HFFc6 (cell line): ENCODE results near the gene UGGT2. TPM values are rescaled to one million over a fixed set of nuclear protein-coding genes. Genes with fewer than 3 reads are reported as not detected.

Experiments
- DNase-seq: peaks from one replicate; pipeline ENCODE4 v3.0.0-alpha.2; 2018
- H3K27ac Mint-ChIP-seq: 2 replicates; pipeline ENCODE4 v1.8.0; 2020; ENCODE audit warnings: mild to moderate bottlenecking, mixed read lengths
- H3K27me3 Mint-ChIP-seq: 2 replicates; pipeline ENCODE4 v1.8.0; 2021; ENCODE audit warnings: mild to moderate bottlenecking, moderate library complexity, mixed read lengths; ENCODE audit not compliant: insufficient read depth
- H3K36me3 Mint-ChIP-seq: 2 replicates; pipeline ENCODE4 v1.8.0; 2021; ENCODE audit warnings: low read depth, mixed read lengths
- H3K4me1 Mint-ChIP-seq: 2 replicates; pipeline ENCODE4 v1.8.0; 2020; ENCODE audit warnings: low read depth, mixed read lengths
- H3K4me3 Mint-ChIP-seq: 2 replicates; pipeline ENCODE4 v1.8.0; 2020; ENCODE audit warnings: mild to moderate bottlenecking, moderate library complexity, mixed read lengths
- H3K9me3 Mint-ChIP-seq: 2 replicates; pipeline ENCODE4 v1.8.0; 2020; ENCODE audit warnings: mild to moderate bottlenecking, mixed read lengths
- total RNA-seq, 6 experiments: library from RNA; stranded (reverse); fragmentation: NEBNext Ultra II Directional; extraction: Animal tissue kit (Norgen Biotek cat#: 25700); gene quantifications; 2 replicates in 1 of 6; 3 replicates in 5 of 6; pipeline ENCODE4 v1.2.3, GENCODE V29; 2021
- TF ChIP-seq, protein P1 (sequence below): fragments of 200-600 bp; sonication (generic); IDR thresholded peaks from 2 replicates; pipeline ENCODE4 v1.5.0; 2021; ENCODE audit warnings: antibody characterized with exemption, mild to moderate bottlenecking

The UGGT2 gene
- total RNA-seq, 6 experiments from 2014 or later, result 20.4 to 26.9 (median 24.3) TPM

DNA sequence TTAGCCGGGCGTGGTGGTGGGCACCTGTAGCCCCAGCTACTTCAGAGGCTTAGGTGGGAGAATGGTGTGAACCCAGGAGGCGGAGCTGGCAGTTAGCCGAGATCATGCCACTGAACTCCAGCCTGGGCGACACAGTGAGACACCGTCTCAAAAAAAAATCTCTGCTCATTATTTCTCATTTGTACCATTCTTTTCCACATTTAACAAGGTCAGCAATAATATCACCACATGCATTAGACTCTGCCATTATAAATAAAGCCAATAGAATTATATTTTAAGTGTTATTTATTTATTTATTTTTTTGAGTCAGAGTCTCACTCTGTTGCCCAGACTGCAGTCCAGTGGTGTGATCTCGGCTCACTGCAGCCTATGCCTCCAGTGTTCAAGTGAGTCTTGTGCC, 24.2 kb downstream of the UGGT2 start:
- Mint-ChIP-seq H3K27ac (no peak overlapping the region), H3K4me3 (no peak overlapping the region), H3K9me3 (no peaks in the 10 kb centered on the region), H3K36me3 (no peaks in the 10 kb centered on the region; the same call in 1 of the 2 replicates), H3K27me3 (no peaks in the 10 kb centered on the region), H3K4me1 (peaks cover 11% of the 10 kb centered on the region)
- DNase-seq, result no peak
- TF ChIP-seq, protein P1, sequence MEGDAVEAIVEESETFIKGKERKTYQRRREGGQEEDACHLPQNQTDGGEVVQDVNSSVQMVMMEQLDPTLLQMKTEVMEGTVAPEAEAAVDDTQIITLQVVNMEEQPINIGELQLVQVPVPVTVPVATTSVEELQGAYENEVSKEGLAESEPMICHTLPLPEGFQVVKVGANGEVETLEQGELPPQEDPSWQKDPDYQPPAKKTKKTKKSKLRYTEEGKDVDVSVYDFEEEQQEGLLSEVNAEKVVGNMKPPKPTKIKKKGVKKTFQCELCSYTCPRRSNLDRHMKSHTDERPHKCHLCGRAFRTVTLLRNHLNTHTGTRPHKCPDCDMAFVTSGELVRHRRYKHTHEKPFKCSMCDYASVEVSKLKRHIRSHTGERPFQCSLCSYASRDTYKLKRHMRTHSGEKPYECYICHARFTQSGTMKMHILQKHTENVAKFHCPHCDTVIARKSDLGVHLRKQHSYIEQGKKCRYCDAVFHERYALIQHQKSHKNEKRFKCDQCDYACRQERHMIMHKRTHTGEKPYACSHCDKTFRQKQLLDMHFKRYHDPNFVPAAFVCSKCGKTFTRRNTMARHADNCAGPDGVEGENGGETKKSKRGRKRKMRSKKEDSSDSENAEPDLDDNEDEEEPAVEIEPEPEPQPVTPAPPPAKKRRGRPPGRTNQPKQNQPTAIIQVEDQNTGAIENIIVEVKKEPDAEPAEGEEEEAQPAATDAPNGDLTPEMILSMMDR, result no peak

DNA sequence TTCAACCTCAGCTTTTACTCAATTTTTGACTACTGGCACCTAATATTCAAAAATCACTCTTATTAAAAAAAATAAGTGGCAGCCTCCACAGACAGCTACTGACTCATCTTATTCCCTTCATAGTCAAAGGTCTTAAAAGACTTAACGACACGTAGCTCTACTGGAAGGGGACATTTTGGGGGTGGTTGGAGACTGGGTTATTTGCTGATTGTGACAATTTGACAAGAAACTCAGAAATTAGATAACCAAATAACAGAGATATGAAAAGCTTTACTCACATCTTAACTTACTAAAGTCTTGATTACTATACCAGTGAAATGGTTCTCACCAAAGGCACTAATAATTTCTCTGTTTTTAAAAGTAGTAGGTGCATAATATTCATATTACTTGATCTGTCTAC, 25.7 kb downstream of the UGGT2 start:
- TF ChIP-seq, protein P1, result no peak
- no peaks in the 10 kb centered on the region for H3K36me3 Mint-ChIP-seq
- DNase-seq, result no peak
- H3K4me3 Mint-ChIP-seq, result no peak overlapping the region
- H3K4me1 Mint-ChIP-seq, result peaks cover 11% of the 10 kb centered on the region
- H3K9me3 Mint-ChIP-seq, result no peaks in the 10 kb centered on the region
- no peak overlapping the region for H3K27ac Mint-ChIP-seq
- H3K27me3 Mint-ChIP-seq, result no peaks in the 10 kb centered on the region

GRCh38 chr13:96025283-96025682, 27.9 kb downstream of the UGGT2 start:
- Mint-ChIP-seq H3K4me1 (peaks cover 11% of the 10 kb centered on the region), H3K36me3 (no peaks in the 10 kb centered on the region), H3K9me3 (no peaks in the 10 kb centered on the region), H3K4me3 (no peak overlapping the region), H3K27me3 (no peaks in the 10 kb centered on the region), H3K27ac (0 out of 2 replicates have a peak overlapping the region, but pooled peaks have one; percentile 14)
- DNase-seq, result no peak
- TF ChIP-seq, protein P1, result no peak

DNA sequence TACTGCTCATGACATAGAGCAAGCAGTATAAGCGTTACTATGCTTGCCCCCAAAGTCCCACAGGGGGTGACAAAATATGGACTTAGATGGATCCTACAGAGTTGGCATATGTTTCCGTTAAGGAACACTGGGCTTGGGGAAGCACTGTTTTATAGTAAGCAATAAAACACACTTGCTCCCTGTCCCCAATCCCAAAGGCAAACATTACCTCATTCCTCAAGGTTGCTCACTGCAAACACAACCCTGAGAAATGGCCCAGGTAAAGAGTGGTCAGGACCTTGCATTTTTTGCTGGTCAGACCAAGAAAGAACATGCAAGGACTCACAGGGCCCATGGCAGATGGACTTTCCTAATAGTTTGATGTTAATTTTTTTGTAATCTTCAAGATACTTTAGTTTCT, 32.3 kb downstream of the UGGT2 start:
- Mint-ChIP-seq H3K27ac (no peak overlapping the region), H3K9me3 (no peaks in the 10 kb centered on the region), H3K36me3 (peaks cover 5% of the 10 kb centered on the region; the same call in 1 of the 2 replicates), H3K4me1 (peaks cover 9% of the 10 kb centered on the region), H3K4me3 (no peak overlapping the region), H3K27me3 (no peaks in the 10 kb centered on the region)
- DNase-seq, result no peak
- TF ChIP-seq, protein P1, result no peak

DNA sequence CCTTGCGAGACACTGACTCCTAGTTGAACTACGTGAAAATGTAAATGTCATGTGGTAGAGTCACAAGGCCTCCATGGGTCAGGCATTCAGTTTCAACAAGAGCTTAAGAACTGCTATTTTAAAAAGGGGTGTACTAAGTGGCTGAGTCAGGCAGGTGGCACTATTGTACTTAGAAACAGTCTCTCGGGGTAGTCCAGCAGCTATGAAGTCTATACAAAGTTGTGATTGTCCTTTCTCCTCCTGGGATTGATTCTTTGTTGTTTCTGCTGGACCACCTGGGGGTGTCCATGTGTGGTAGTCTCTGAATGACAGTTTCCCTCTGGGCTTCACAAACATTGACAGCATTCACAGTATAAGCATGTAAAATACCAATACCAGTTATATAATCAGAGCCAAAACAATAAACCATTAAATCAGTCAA, 33.0 kb downstream of the UGGT2 start:
- Mint-ChIP-seq H3K4me3 (no peak overlapping the region), H3K9me3 (no peaks in the 10 kb centered on the region), H3K27me3 (no peaks in the 10 kb centered on the region), H3K4me1 (peaks cover 1% of the 10 kb centered on the region; the same call in 1 of the 2 replicates), H3K27ac (no peak overlapping the region), H3K36me3 (peaks cover 7% of the 10 kb centered on the region; the same call in 1 of the 2 replicates)
- TF ChIP-seq, protein P1, result peak; percentile 75
- DNase-seq, result peak; percentile 58

- DNase-seq, result no peak
- peaks cover 7% of the 10 kb centered on the region; the same call in 1 of the 2 replicates for H3K36me3 Mint-ChIP-seq
- TF ChIP-seq, protein P1, result no peak
Observed at GRCh38 chr13:96018135-96018534, 35.1 kb downstream of the UGGT2 start.

More at GRCh38 chr13:96018135-96018534, 35.1 kb downstream of the UGGT2 start:
- no peaks in the 10 kb centered on the region; the same call in 1 of the 2 replicates for H3K27me3 Mint-ChIP-seq
- no peaks in the 10 kb centered on the region for H3K4me1 Mint-ChIP-seq
- H3K27ac Mint-ChIP-seq, result no peak overlapping the region
- H3K9me3 Mint-ChIP-seq, result no peaks in the 10 kb centered on the region
- no peak overlapping the region for H3K4me3 Mint-ChIP-seq
